Ishikawa (cell line): ENCODE measurements around the gene WSB2.

Experiments
- CEBPB ChIP-seq: IDR thresholded peaks from 2 replicates; pipeline ENCODE4 v1.6.1; 2012
- CREB1 ChIP-seq: IDR thresholded peaks from 2 replicates; pipeline ENCODE4 v1.6.1; 2012; ENCODE audit warnings: low read depth
- EGR1 ChIP-seq: IDR thresholded peaks from 2 replicates; pipeline ENCODE4 v1.6.1; 2012
- EP300 ChIP-seq: IDR thresholded peaks from 2 replicates; pipeline ENCODE4 v1.6.1; 2012; ENCODE audit warnings: borderline replicate concordance
- FOXM1 ChIP-seq: IDR thresholded peaks from 2 replicates; pipeline ENCODE4 v1.6.1; 2012; ENCODE audit warnings: low read depth, borderline replicate concordance
- MAX ChIP-seq: IDR thresholded peaks from 2 replicates; pipeline ENCODE4 v1.6.1; 2012
- NFIC ChIP-seq: IDR thresholded peaks from 2 replicates; pipeline ENCODE4 v1.6.1; 2012
- RAD21 ChIP-seq: IDR thresholded peaks from 2 replicates; pipeline ENCODE4 v1.6.1; 2012; ENCODE audit warnings: low read depth
- REST ChIP-seq: IDR thresholded peaks from 2 replicates; pipeline ENCODE4 v1.6.1; 2012; ENCODE audit warnings: low read depth, mild to moderate bottlenecking
- TAF1 ChIP-seq: IDR thresholded peaks from 2 replicates; pipeline ENCODE4 v1.6.1; 2012; ENCODE audit warnings: low read depth, mild to moderate bottlenecking
- TCF12 ChIP-seq: IDR thresholded peaks from 2 replicates; pipeline ENCODE4 v1.6.1; 2012; ENCODE audit warnings: low read depth
- TEAD4 ChIP-seq: IDR thresholded peaks from 2 replicates; pipeline ENCODE4 v1.6.1; 2012
- YY1 ChIP-seq: IDR thresholded peaks from 2 replicates; pipeline ENCODE4 v1.6.1; 2012; ENCODE audit warnings: low read depth
- ZBTB7A ChIP-seq: IDR thresholded peaks from 2 replicates; pipeline ENCODE4 v1.6.1; 2012; ENCODE audit warnings: low read depth
- TF ChIP-seq, protein P1 (sequence below): IDR thresholded peaks from 2 replicates; pipeline ENCODE4 v1.6.1; 2012

The WSB2 gene

GRCh38 chr12:118103601-118104382, 42.8 kb upstream of the WSB2 start, which contains the start of gene VSIG10:
TSS of gene VSIG10 (minus strand) at chr12:118104011. CDS start at chr12:118103671, 340 bp downstream.
- peak; percentile 38; the same call in 1 of the 2 replicates for TF ChIP-seq TAF1
- no peak for TF ChIP-seq TEAD4
- TF ChIP-seq YY1: peak; percentile 34; the same call in 1 of the 2 replicates

DNA sequence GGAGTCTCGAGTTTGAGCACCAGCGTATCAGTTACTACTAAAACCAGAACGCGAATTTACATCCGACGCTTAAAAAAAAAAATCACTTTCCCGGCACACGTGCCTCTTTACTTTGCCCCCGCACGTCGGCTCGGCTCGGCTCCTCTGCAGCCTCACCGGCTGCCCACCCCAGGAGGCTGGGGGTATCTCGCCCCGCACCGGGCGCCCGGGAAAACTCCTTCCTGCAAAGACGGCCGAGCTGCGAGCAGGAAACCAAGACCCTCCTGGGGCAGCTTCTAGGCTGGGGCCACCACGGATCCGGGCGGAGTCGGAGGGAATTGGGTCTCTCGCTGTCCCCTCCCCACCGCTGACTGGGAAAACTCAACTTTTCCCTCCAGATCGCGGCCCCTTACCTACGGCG, 42.2 kb upstream of the WSB2 start:
- no peak for TF ChIP-seq CEBPB
- peak; percentile 20; the same call in 1 of the 2 replicates for TF ChIP-seq MAX
- no peak for TF ChIP-seq FOXM1
- TF ChIP-seq, protein P1, sequence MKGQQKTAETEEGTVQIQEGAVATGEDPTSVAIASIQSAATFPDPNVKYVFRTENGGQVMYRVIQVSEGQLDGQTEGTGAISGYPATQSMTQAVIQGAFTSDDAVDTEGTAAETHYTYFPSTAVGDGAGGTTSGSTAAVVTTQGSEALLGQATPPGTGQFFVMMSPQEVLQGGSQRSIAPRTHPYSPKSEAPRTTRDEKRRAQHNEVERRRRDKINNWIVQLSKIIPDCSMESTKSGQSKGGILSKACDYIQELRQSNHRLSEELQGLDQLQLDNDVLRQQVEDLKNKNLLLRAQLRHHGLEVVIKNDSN: peak; percentile 51; the same call in 1 of the 2 replicates
- TF ChIP-seq ZBTB7A: no peak

DNA sequence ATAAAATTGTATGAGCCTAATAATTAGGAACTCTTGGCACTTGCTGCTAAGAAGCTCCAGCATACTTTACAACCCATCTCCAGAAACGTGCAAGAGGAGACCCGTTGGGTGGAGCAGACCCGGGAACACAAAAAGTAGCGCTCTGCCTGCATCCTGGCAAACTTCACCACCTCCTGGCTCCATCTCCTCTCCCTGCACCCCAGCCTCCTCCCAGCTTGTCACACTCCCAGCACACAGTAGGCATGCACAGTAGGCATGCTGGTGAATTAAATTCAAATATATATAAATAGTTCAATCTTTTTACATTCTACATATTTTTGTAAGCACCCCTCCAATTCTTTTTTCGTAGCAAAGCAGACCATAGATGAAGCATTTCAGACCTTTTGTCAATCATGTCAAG, 41.6 kb upstream of the WSB2 start:
- no peak for TF ChIP-seq RAD21
- 0 out of 2 replicates have a peak, but pooled peaks have one; percentile 0 for TF ChIP-seq NFIC
- TF ChIP-seq ZBTB7A: no peak
- TF ChIP-seq CREB1: no peak
- TF ChIP-seq MAX: no peak

GRCh38 chr12:118102070-118102469, 41.1 kb upstream of the WSB2 start:
- no peak for TF ChIP-seq TCF12
- TF ChIP-seq RAD21: 0 out of 2 replicates have a peak, but pooled peaks have one; percentile 0
- TF ChIP-seq FOXM1: no peak

DNA sequence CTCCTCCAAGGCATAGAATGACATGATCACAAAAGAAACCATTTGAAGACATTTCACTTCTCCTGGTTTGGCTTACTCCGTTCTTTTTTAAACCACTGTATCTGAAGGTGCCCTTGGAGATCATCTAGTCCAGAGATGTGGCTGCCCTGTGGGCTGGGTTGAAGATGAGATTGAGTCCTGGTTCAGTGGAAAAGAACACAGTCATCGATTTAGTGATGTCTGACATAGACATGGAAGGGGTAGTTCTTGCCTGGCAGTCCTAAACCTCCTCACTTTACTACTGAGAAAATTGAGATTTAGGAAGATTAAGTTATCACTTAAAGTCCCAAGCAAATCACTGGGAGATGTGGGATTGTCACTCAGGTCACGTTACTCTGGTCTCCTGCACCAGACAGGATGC, 40.1 kb upstream of the WSB2 start:
- TF ChIP-seq EP300 (no peak), TEAD4 (no peak), TAF1 (no peak), FOXM1 (no peak), NFIC (no peak), MAX (no peak), TCF12 (no peak), CEBPB (no peak), YY1 (no peak), CREB1 (no peak), EGR1 (no peak), ZBTB7A (no peak), REST (no peak), RAD21 (no peak)
- TF ChIP-seq, protein P1: no peak

DNA sequence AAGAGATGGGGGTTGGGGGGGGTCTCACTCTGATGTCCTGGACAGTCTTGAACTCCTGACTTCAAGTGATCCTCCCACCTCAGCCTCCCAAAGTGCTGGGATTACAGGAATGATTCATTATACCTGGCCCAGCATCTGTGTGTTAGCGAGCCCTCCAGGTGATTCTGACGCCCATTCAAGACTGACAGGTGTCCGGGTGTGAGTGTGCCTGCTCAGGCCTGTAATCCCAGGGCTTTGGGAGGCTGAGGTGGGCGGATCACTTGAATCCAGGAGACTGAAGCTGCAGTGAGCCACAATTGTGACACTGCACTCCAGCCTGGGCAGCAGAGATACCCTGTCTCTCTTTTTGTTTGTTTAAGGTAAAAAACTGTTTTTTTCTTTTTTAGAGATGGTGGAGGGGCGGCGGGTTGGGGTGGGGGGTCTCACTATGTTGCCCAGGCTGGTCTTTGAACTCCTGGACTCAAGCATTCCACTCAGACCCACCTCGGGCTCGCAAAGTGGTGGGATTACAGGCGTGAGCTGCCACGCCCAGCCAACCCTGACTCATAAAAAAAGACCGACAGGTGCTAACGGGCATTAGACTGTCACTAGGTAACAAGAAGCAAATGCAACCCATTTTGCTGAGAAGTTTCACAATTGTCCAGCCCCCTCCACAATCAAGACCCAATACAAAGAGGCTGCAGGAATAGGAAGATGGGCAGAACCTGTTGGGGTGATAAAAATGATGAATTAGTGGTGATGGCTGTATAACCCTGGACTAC, 38.1 kb upstream of the WSB2 start:
- TF ChIP-seq TEAD4 (no peak), NFIC (no peak), EP300 (no peak), ZBTB7A (no peak), CREB1 (no peak)

GRCh38 chr12:118098401-118098800, 37.4 kb upstream of the WSB2 start:
- no peak for TF ChIP-seq CREB1
- TF ChIP-seq EGR1: no peak
- TF ChIP-seq CEBPB: no peak
- TF ChIP-seq TAF1: no peak
- no peak for TF ChIP-seq EP300
- TF ChIP-seq MAX: no peak
- no peak for TF ChIP-seq NFIC
- TF ChIP-seq YY1: no peak
- TF ChIP-seq, protein P1: no peak
- no peak for TF ChIP-seq TEAD4
- TF ChIP-seq FOXM1: no peak
- TF ChIP-seq RAD21: no peak
